ENCODE measurements around the gene RNF187.
"Not testable (repeated sequence)": the region's sequence is repeated elsewhere in the genome, so short reads cannot be mapped to it uniquely, and the experiment has no call there.

Gene RNF187

GRCh38 chr1:228486596-228487335 lies 416 bp upstream of the RNF187 start:
- peak; percentile 73 to 74 for DNase-seq (ENCODE audit: low read depth in 2 of 2)

DNA sequence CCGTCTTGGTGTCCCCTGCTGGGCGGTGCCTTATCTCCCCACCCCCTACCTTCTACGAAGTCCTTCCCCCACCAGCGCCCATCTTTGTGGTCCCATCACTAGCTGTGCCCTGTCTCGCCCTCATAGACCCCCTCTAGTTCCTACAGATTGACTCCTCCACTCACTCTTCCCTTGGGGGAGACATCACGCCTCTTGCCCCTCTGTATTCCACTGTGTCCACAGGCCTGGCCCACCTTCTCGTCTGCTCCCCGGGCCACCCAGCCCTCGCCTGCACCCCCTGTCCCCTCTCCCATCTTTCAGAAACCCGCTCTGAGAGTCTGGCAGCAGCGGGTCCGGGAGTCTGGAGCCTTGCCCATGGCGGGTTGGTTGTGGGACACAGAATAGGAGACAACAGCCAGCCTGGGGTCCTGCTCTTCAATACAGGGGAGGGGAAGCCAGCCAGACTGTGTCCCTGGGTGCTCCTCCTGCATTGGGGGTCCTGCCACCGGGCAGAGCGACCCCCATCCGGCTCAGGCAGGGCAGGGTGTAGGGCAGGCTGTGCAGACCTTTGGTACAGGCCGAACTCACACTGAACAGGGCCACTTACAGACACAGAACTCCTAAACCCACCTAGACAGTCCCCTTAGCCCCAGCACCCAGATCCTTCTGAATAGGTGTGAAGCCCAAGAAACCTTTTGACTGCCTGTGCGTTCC lies 1.1 kb downstream of the RNF187 start:
- no peak for DNase-seq (ENCODE audit: low read depth in 2 of 2)

- DNase-seq (ENCODE audit: low read depth in 2 of 2), result no peak
These were observed 1.9 kb downstream of the RNF187 start for GRCh38 chr1:228488818-228489674.

DNA sequence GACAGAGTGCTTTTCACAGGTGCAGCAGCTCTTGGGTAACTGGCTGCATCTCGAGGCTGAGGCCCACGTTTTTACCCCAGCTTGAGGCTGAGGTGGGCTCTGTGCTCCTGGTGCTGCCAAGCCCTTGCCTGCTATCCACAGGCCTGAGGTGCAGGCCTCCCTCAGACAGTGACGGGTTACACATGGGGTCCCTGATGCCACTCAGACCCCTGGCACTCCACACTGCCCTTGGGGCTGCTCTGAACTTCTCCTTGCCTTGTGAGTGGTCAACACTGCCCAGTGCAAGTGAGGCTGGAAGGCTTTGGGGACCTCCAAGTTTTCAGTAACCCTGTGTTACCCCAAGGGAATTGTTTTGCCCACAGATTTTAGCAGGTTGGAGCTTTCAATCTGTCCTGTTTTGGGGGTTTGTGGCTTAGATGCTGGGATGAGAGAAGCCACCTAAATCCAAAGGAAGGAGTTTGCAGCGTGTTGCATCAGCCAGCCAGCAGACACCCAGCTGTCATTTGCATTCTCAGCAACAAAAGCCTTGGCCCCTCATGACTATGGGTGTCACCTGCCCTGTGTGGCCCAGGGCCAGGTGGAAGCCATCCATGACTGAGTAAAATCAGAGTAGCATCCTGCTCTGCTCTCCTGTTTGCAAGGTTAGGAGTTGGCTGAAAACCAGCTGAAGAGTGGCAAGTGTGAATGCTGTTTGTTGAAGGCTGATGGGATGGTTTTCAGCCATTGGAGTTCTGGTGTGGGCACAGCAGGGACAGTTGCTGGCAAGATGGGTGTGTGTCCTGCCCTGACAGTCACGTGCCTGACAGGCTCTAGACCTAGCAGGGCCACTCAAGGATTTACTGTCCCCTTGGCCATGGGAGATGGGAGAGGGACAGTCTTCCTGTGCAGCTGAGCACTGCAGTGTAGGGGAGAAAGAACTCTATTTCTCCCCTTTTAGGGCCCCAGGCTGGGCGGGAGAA lies 3.2 kb downstream of the RNF187 start:
- peak in 1 of 2 experiments; percentile 25 for DNase-seq (ENCODE audit: low read depth in 2 of 2)

DNA sequence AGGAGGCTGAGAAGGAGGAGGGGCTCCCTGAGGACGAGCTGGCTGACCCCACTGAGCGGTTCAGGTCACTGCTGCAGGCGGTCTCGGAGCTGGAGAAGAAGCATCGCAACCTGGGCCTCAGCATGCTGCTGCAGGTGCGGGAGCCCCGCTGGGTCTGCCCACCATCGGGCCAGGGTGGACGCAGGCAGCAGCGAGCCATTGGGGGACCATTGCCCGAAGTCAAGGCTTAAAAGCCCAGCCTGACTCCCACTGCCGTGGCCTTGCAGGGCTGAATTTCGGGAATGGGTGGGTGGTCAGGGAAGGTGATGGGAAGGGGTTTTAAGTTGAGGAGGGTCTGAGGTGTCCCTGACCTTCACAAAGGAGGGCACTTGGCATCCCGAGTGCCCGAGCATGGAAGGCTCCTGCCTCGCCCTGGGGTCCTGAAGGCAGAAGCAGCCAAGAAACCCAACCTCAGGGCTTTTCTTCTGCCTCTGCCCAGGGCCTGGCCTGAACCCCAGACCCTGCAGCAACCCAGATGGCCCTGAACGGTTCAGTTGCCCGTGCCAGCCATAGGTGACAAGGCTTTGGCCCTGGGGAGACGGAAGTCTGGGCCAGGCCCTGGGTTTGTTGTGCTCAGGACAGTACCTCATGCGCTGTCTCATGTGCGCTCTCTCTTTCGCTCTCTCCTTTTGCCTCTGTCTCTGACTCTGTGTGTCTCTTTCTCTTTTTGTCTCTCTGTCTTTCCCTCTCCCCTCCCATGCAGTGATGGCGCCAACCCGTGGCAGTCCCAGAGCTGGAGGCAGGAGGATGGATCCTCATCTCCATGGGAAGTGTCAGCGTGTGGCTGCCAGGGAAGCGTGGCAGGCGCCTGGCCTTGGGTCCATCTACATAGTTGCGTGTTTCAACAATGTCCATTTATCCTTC lies 6.2 kb downstream of the RNF187 start:
- DNase-seq (ENCODE audit: low read depth in 2 of 2), result no peak

GRCh38 chr1:228494044-228494353 lies 6.8 kb downstream of the RNF187 start:
- no peak for DNase-seq (ENCODE audit: low read depth in 2 of 2)

GRCh38 chr1:228494391-228494790 lies 7.2 kb downstream of the RNF187 start:
- DNase-seq (ENCODE audit: low read depth in 2 of 2), result no peak

DNA sequence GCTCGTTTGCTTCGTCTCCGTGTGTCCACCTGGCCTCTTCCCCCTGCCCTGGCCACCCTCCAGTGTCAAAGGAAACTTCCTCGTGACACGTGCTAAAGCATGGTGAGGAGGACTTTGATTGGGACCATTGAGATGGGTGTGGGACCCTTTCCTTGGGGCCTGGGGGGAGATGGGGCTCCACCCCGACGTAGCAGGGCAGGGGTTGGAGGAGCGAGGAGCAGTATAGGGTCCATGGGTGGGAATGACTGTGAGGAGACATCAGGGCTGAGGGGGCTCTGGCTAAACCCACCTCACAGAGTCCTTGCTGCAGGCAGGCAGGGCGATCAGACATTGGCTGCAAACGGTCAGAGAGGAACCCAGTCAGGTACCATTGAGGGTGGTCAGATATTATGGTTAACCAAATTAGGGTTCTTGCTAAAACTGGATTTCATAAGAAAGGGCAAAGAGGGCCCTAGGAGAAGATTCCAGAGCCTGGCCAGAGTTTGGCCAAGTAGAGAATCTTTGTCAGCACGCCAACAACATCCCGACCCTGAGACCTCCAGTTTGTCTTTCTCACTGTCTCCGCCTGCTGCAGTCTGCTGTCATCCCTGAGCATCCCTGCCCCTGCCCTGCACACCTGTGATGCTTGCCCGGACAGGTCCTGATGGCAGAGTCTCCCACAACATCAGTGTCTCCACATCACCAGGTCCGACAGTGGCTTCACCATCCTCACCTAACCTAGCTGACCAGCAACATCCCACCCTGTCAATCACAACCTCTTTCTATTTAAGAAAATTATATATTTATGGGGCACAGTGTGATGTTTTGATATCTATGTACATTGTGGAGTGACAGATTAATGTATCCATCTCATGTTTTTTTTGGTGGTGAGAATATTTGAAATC lies 8.0 kb downstream of the RNF187 start:
- no peak for DNase-seq (ENCODE audit: low read depth in 2 of 2)

- no peak for DNase-seq (ENCODE audit: low read depth in 2 of 2)
These were observed 8.9 kb downstream of the RNF187 start for GRCh38 chr1:228496084-228496483.

DNA sequence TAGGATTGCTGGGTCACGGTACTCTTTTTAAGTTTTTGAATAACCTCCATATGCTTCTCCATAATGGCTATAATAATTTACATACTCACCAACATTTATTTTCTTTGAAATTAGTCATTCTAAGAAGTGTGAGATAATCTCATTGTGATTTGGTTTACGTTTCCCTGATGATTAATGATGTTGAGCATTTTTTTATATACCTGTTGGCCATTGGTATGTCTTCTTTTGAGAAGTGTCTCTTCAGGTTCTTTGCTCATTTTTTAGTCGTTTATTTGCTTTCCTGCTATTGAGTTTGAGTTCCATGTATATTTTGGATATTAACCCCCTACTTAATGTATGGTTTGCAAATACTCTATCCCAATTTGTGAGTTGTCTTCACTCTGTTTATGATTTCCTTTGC lies 9.3 kb downstream of the RNF187 start:
- DNase-seq (ENCODE audit: low read depth in 2 of 2), result no peak

DNA sequence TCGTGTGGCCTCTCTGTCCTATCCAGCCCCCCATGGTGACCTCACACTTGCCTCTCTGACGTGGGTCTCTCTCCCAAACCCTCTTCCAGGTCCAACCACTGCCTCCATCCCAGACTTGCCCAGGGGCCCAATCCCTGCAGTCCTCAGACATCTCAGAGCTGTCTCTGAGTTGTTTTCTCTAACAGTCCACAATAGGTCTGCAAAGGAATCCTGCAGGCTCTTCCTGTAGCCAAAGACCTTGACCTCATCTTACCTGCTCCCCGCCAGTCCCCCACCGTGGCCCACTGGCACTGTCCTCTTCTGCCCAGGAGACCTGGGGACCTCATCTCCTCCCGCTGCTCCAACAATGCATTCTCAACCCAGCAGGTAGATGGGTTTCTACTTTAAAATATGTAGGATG lies 10.0 kb downstream of the RNF187 start:
- DNase-seq (ENCODE audit: low read depth in 2 of 2), result no peak

DNA sequence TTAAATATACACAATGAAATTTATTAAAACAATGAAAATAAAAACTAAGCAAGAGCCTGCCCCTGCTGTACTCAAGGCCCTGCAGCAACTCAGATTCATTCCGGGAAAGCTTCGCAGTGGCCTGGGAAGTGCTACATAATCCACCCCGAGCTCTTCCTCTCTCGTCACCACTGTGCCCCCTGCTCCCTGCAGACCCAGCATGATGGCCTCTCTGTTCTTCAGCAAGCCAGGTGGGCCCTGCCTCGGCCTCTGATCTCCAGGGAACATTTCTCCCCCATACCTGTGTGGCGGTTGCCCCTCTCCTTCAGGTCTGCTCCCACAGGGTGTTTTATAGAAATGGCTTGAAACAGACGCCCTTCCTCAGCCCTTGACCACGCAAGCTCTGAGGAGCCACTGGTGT lies 10.6 kb downstream of the RNF187 start:
- DNase-seq (ENCODE audit: low read depth in 2 of 2), result no peak

DNA sequence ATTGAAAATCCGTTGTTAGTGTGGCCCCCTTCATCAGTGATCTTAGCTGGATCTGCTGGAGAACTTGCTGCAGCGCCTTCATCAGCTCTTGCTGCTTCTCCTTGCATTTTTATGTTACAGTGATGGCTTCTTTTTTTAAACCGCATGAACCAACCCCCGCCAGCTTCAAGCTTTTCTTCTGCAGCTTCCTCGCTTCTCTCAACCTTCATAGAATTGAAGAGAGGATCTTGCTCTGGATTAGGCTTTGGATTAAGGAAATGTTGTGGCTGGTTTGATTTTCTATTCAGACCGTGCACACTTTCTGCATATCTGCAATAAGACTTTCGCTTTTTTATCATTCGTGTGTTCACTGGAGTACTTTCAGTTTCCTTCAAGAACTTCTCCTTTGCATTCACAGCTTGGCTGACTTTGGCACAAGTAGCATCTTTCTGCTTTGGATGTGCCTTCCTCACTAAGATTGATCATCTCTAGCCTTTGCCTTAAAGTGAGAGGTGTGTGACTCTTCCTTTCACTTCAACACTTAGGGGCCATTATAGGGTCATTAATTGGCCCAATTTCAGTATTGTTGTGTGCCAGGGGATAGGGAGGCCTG lies 13.1 kb downstream of the RNF187 start:
- DNase-seq (ENCODE audit: low read depth in 2 of 2), result no peak

DNA sequence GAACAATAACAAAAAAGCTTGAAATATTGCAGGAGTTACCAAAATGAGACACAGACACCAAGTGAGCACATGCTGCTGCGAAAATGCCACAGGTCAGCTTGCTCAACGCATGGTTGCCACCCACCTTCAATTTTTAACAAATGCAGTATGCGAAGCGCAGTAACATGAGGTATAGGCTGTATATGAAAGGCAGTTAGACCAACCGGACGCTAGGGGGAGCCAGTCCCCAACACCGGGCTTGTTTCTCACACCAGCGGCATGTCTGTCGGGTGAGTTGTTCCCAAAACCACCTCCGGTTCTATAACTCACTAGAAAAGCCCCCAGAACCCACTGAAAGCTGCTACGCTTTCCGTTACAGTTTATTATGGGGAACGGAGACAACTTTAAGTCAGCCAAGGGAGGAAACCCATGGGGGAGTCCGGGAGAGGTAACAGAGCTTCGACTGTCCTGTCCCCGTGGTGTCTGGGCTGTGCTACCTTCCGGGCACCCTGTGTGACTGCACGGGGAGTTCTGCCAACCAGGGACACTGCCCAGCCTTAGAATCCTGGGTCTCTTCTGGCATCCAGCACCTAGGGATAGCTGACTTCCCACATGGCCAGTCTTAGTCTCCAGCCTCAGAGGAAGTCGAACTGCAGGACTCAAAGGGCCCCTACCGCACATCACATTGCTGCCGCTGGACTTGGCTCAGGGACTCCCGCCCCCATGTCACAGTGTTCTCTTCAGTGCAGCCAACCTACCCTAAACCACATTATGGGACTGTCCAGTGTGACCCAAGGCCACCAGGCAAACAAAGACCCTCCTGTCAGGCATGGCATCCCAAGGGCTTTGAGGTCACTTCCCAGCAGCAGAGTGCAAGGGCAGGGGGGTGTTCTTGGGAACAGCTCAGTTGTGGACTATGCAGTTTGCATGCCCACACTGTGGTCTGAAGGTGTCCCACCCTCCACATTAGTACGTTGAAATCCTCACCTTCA lies 14.0 kb downstream of the RNF187 start:
- peak; percentile 72 to 73 for DNase-seq (ENCODE audit: low read depth in 2 of 2)

- no peak for DNase-seq (ENCODE audit: low read depth in 2 of 2)
These were observed 15.3 kb downstream of the RNF187 start for GRCh38 chr1:228502522-228502921.

- DNase-seq (ENCODE audit: low read depth in 2 of 2), result not testable (repeated sequence)
These were observed 18.8 kb downstream of the RNF187 start for GRCh38 chr1:228505944-228506343.

GRCh38 chr1:228507961-228508652 lies 20.9 kb downstream of the RNF187 start:
- no peak for DNase-seq (ENCODE audit: low read depth in 2 of 2)

Measured in fibroblast of skin of left quadriceps (primary cell).